Keratinocyte (primary cell): ENCODE results near the gene JDP2. TPM values are rescaled to one million over a fixed set of nuclear protein-coding genes. Genes with fewer than 3 reads are reported as not detected.
A peak's percentile ranks its signal among the peaks of the same experiment; 100 is the strongest.

ENCODE experiments used
- DNase-seq: peaks from one replicate; pipeline ENCODE4 v3.0.0-alpha.2; 2011; ENCODE audit warnings: low read depth, missing footprints, low spot score
- FAIRE-seq: peaks from 2 replicates; lab custom pipeline; 2011; peaks lifted over from hg19 to GRCh38; lab: Jason Lieb, UNC
- H2AFZ ChIP-seq: 2 replicates; pipeline ENCODE4 v1.6.0; 2012; ENCODE audit warnings: low read length, control low read depth, inconsistent platforms; ENCODE audit not compliant: control insufficient read depth
- H3K27ac ChIP-seq: 2 replicates; pipeline ENCODE4 v1.5.1; 2011; ENCODE audit warnings: low read length; ENCODE audit not compliant: control insufficient read depth, insufficient read depth
- H3K27me3 ChIP-seq: 3 replicates; pipeline ENCODE4 v1.6.0; 2011; ENCODE audit warnings: low read length; ENCODE audit not compliant: control insufficient read depth, insufficient read depth; ENCODE audit errors: extremely low read depth
- H3K36me3 ChIP-seq, 2 experiments: 2 replicates in 1 of 2; 3 replicates in 1 of 2; pipeline ENCODE4 v1.5.1; 2011; ENCODE audit warnings: low read length in 2 of 2, mild to moderate bottlenecking in 1 of 2; ENCODE audit not compliant: control insufficient read depth in 2 of 2, insufficient read depth in 2 of 2; ENCODE audit errors: extremely low read depth in 1 of 2
- H3K4me1 ChIP-seq: 3 replicates; pipeline ENCODE4 v1.5.1; 2011; ENCODE audit warnings: low read length; ENCODE audit not compliant: control insufficient read depth, insufficient read depth; ENCODE audit errors: extremely low read depth
- H3K4me2 ChIP-seq: 3 replicates; pipeline ENCODE4 v1.6.0; 2011; ENCODE audit warnings: low read depth, low read length; ENCODE audit not compliant: control insufficient read depth, insufficient read depth; ENCODE audit errors: extremely low read depth
- H3K4me3 ChIP-seq, 3 experiments: fragments of 200-600 bp in 1 of 3; sonication (generic) in 1 of 3; 2 replicates in 2 of 3; 3 replicates in 1 of 3; pipeline ENCODE4 v1.5.1; 2011 to 2016; ENCODE audit warnings: low read length in 3 of 3, mild to moderate bottlenecking in 3 of 3, control low read depth in 2 of 3, inconsistent platforms in 1 of 3, low read depth in 1 of 3, mixed read lengths in 1 of 3, mixed run types in 1 of 3, moderate library complexity in 1 of 3; ENCODE audit not compliant: control insufficient read depth in 2 of 3, insufficient read depth in 2 of 3; ENCODE audit errors: extremely low read depth in 1 of 3
- H3K79me2 ChIP-seq: 2 replicates; pipeline ENCODE4 v1.6.0; 2012; ENCODE audit warnings: low read length; ENCODE audit not compliant: control insufficient read depth, insufficient read depth
- H3K9ac ChIP-seq: 3 replicates; pipeline ENCODE4 v1.6.0; 2011; ENCODE audit warnings: low read length; ENCODE audit not compliant: control insufficient read depth, insufficient read depth; ENCODE audit errors: extremely low read depth
- H3K9me1 ChIP-seq: 3 replicates; pipeline ENCODE4 v1.6.0; 2011; ENCODE audit warnings: low read length; ENCODE audit not compliant: control insufficient read depth, insufficient read depth; ENCODE audit errors: extremely low read depth
- H3K9me3 ChIP-seq: 2 replicates; pipeline ENCODE4 v1.5.1; 2012; ENCODE audit warnings: low read depth, low read length; ENCODE audit not compliant: control insufficient read depth
- H4K20me1 ChIP-seq: 3 replicates; pipeline ENCODE4 v1.6.0; 2011; ENCODE audit warnings: low read length; ENCODE audit not compliant: control insufficient read depth, insufficient read depth; ENCODE audit errors: extremely low read depth
- EZH2 ChIP-seq: IDR thresholded peaks from one replicate; pipeline ENCODE4 v1.6.1; 2012; ENCODE audit warnings: inconsistent platforms, mild to moderate bottlenecking, low read length, moderate library complexity
- dilution Hi-C: fragments of 300-500 bp; cut with MboI; formaldehyde crosslinking; loops from one replicate; pipeline ENCODE4 v1.7.0; 2020; ENCODE audit warnings: low sequenced_read_pairs; ENCODE audit not compliant: extremely low pct_ligation_motif_present
- polyA plus RNA-seq, 5 experiments: library from polyadenylated mRNA; depleted of rRNA in 3 of 5; stranded (reverse) in 3 of 5; stranded (forward) in 1 of 5; unstranded in 1 of 5; fragments of >200 nt; gene quantifications; 1 replicate in 1 of 5; 2 replicates in 3 of 5; 3 replicates in 1 of 5; pipeline versions ENCODE4 v1.2.1 to v1.2.3, GENCODE V29; 2011 to 2012; ENCODE audit warnings: missing spikeins in 2 of 5, low read depth in 1 of 5, low replicate concordance in 1 of 5
- TF ChIP-seq, protein P1 (sequence below), 3 experiments: IDR thresholded peaks in 1 of 3; conservative IDR thresholded peaks in 1 of 3; optimal IDR thresholded peaks in 1 of 3; 2 replicates in 2 of 3; 3 replicates in 1 of 3; pipeline versions ENCODE3 to v1.5.1; 2011; ENCODE audit warnings: low read length in 3 of 3, mild to moderate bottlenecking in 3 of 3, moderate library complexity in 2 of 3, control low read depth in 1 of 3, inconsistent platforms in 1 of 3; ENCODE audit not compliant: insufficient read depth in 2 of 3; ENCODE audit errors: extremely low read depth in 1 of 3

Gene JDP2
- polyA plus RNA-seq, 1 donor (not counting 4 experiments of a cell fraction or from before 2014, with no cell fraction given) = 13.5 TPM

DNA sequence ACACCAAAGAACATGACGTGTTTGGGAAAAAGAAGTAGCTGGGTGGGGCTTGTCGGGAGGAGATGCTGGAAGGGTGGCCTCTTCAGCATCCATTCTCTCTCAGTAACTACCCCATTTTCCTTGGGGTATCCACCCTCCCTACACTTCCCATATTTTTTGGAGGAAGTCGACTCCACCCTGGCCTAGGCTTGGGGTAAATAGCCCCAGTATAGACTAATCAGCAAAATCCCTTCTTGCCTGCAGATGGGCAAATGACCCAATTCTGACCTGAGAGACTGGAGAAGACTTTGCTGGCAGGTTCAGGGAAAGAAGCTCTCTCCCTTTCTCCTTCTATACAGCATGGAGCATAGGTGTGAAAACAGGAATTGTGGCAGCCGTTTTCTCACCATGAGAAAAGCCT is 28.5 kb upstream of the JDP2 start:
- Histone ChIP-seq H3K36me3 (no peaks in the 10 kb centered on the region), H3K4me1 (peaks cover 16% of the 10 kb centered on the region), H2AFZ (no peak overlapping the region), H3K9me1 (no peaks in the 10 kb centered on the region), H3K9ac (no peak overlapping the region), H3K27me3 (peaks cover 4% of the 10 kb centered on the region), H3K4me3 (no peak overlapping the region), H3K79me2 (no peaks in the 10 kb centered on the region), H4K20me1 (no peaks in the 10 kb centered on the region), H3K9me3 (no peaks in the 10 kb centered on the region), H3K4me2 (no peak overlapping the region), H3K27ac (no peak overlapping the region)
- DNase-seq (no peak), FAIRE-seq (no peak)
- dilution Hi-C loops = no loop called here
- peak; percentile 22 for TF ChIP-seq EZH2
- TF ChIP-seq, protein P1, sequence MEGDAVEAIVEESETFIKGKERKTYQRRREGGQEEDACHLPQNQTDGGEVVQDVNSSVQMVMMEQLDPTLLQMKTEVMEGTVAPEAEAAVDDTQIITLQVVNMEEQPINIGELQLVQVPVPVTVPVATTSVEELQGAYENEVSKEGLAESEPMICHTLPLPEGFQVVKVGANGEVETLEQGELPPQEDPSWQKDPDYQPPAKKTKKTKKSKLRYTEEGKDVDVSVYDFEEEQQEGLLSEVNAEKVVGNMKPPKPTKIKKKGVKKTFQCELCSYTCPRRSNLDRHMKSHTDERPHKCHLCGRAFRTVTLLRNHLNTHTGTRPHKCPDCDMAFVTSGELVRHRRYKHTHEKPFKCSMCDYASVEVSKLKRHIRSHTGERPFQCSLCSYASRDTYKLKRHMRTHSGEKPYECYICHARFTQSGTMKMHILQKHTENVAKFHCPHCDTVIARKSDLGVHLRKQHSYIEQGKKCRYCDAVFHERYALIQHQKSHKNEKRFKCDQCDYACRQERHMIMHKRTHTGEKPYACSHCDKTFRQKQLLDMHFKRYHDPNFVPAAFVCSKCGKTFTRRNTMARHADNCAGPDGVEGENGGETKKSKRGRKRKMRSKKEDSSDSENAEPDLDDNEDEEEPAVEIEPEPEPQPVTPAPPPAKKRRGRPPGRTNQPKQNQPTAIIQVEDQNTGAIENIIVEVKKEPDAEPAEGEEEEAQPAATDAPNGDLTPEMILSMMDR (optimal IDR thresholded peaks at IDR 0.05 in 1 of 3, IDR thresholded peaks at IDR 0.05 in 1 of 3, conservative IDR thresholded peaks at IDR 0.05 in 1 of 3; ENCODE audit: extremely low read depth in 1 of 3, insufficient read depth in 2 of 3, low read length in 3 of 3) = no peak

DNA sequence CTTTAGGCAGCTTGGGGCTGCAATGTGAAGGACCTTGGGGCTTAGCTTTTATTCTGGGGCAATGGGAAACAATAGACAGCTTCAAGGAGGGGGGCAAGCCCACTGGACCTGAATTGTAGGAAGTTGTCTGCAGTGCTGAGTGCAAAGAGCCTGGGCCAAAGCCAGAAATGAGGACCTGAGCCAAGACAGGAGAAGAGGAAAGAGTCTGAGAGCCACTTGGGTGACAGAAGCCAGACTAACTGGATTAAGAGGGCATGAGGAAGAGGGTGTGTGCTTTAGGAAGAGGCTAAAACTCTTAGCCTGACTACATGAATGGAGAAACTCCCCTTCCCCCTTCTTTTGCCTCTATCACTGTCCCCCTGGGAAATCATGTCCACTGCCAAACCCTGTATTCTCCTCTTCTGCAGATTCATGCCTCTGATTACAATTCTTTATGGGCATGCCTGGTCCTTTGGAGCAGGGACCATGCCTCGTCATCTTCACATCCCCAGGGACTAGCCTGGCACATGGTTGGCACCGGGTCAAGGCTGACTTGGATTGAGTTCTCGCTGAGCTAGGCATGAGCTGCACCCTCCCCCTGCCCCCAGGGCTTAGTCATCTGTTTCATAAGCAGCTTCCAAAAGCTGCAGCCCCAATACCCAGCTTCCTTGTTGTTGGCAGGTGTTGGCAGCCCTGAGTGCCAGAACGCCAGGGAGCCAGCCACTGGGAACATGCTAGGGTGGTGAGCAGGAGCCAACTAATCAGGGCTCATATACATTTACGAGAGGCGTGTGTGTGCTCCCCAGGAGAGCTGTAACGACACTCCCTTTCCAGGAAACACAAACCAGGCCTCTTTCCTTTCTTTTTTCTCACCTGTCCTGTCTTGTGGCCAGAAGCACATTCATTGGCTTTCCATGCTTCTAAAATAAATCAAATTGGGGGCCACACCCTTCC is 27.7 kb upstream of the JDP2 start:
- TF ChIP-seq, protein P1 (optimal IDR thresholded peaks at IDR 0.05 in 1 of 3, IDR thresholded peaks at IDR 0.05 in 1 of 3, conservative IDR thresholded peaks at IDR 0.05 in 1 of 3; ENCODE audit: extremely low read depth in 1 of 3, insufficient read depth in 2 of 3, low read length in 3 of 3) = no peak
- TF ChIP-seq EZH2 = peak; percentile 9
- peaks cover 16% of the 10 kb centered on the region for H3K4me1 ChIP-seq
- no peaks in the 10 kb centered on the region for H4K20me1 ChIP-seq
- FAIRE-seq (peak; percentile 93), DNase-seq (peak; percentile 81)
- H3K36me3 ChIP-seq = no peaks in the 10 kb centered on the region
- H3K27ac ChIP-seq = no peak overlapping the region
- dilution Hi-C loops = no loop called here
- H2AFZ ChIP-seq = peak overlapping the region; percentile 17
- peak overlapping the region; percentile 72 for H3K4me2 ChIP-seq
- H3K4me3 ChIP-seq = no peak overlapping the region
- H3K27me3 ChIP-seq = peaks cover 5% of the 10 kb centered on the region
- H3K79me2 ChIP-seq = no peaks in the 10 kb centered on the region
- no peaks in the 10 kb centered on the region for H3K9me1 ChIP-seq
- no peaks in the 10 kb centered on the region for H3K9me3 ChIP-seq
- no peak overlapping the region for H3K9ac ChIP-seq
